Spleen (tissue), 7 donors: Measurements from ENCODE around the gene ZNF107.

ENCODE experiments used
- CTCF ChIP-seq, 11 experiments: fragments of 200-600 bp in 7 of 11; fragments of 450-650 bp in 4 of 11; sonication (generic) in 4 of 11; IDR thresholded peaks in 8 of 11; conservative IDR thresholded peaks in 3 of 11; 1 replicate in 7 of 11; 2 replicates in 4 of 11; pipeline versions ENCODE4 v1.4.0 to v1.8.0; 2016 to 2021; ENCODE audit warnings: antibody characterized with exemption in 11 of 11, inconsistent platforms in 4 of 11, mild to moderate bottlenecking in 1 of 11
- POLR2A ChIP-seq, 3 donors: fragments of 450-650 bp; IDR thresholded peaks; one replicate each; pipeline ENCODE4 v1.5.1; 2017; ENCODE audit warnings: antibody characterized with exemption in 3 of 3, mild to moderate bottlenecking in 1 of 3
- donor health status: DM: no; HTN: no; CAD: no; lungs with moderate emphysema.
- donor health status: DM: no; HTN: no; CAD: no.
- donor health status: DM: no; HTN: no; CAD: no.

DNA sequence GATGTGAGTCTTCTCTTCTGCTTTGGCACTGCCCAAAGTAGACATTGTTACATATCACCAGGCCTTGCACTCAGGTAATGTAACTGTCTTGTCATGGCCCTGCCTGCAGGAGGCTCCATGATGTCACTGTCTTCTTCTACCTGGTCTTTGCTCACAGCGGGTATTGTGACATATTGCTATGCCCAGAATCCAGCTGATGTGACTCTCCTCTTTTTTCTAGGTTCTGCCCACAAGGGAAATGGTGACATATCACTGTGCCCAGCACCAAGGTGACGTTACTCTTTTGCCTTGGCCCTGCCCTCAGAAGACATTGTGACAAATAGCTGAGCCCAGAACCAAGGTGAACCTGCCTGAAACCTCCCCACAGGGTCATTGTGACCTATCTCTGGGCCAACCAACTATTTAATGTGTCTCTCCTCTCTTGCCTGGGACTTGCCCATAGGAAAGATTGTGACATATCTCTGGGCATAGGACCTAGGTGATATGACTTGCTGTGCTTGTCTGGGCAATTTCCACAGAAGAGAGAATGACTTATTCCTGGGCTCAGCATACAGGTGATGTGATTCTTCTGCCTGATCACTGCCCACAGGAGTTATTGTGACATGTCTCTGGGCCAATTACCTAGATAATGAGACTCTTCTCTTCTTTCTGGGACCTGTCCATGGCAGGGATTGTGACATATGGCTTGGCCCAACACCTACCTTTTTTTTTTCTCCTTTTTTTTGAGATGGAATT, 26.5 kb upstream of the ZNF107 start:
- TF ChIP-seq CTCF (IDR thresholded peaks at IDR 0.05 in 8 of 11, conservative IDR thresholded peaks at IDR 0.05 in 3 of 11) (peak in 2 of 11 experiments; percentile 8 to 30), POLR2A (IDR thresholded peaks at IDR 0.05) (no peak)
